Measurements from ENCODE around the gene LRIT1.

Gene LRIT1

DNA sequence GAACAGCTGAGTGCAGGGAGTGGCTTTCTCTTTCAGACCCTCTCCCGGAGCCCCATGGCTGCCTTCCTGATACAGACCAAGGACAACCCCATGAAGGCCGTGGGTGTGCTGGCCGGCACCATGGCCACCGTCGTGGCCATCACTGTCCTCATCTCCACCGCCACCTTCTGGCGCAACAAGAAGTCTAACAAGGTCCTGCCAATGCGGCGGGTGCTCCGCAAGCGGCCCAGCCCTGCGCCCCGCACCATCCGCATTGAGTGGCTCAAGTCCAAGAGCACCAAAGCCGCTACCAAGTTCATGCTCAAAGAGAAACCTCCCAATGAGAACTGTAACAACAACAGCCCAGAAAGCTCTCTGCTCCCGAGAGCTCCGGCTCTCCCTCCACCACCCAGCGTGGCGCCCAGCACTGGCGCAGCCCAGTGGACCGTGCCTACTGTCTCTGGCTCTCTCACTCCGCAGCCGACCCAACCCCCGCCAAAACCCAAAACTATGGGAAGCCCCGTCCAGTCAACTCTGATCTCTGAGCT lies 27.2 kb downstream of the LRIT1 start:
- DNase-seq (ENCODE audit: low read depth), result no peak

DNA sequence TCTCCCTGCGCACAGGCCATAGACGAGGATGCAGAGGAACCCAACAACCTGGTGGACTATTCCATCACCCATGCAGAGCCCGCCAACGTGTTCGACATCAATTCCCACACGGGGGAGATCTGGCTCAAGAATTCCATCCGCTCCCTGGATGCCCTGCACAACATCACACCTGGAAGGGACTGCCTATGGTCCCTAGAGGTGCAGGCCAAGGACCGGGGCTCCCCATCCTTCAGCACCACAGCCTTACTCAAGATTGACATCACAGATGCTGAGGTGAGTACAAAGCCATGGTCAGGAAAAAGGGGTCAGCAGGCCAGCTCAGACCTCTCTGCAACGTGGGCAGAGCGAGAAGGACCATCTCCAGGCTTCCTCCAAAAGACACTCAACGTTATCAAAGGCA lies 28.3 kb downstream of the LRIT1 start:
- no peak for DNase-seq (ENCODE audit: low read depth)

DNA sequence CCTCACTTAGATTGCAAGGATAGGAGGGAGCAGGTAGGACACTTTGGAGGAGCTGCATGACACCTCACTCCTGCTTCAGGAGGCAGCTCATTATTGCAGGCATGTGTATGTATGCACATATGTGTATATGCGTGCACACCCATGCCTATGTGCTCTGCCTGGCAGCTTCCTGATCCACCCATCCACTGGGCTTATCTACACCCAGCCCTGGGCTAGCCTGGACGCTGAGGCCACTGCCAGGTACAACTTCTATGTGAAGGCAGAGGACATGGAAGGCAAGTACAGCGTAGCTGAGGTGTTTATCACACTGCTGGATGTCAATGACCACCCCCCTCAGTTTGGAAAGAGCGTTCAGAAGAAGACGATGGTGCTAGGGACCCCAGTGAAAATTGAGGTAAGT lies 29.3 kb downstream of the LRIT1 start:
- DNase-seq (ENCODE audit: low read depth), result no peak

DNA sequence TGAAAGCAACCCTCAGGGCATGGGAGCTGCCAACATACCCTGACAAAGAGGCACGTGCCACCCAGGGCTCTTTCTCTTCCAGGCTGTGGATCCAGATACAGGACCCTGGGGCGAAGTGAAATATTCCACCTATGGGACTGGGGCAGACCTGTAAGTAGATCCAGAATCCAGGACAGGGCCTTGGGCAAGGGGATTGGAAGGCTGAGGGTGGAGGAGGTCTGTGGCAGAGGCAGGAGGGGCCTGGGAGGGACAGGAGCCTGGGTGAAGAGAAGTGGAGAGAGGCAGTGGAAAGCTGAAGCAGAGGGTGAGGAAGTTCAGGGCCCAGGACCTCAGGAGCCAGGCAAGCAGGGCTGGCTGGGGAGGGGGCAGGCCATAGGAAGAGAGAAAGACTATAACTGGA lies 29.8 kb downstream of the LRIT1 start:
- no peak for DNase-seq (ENCODE audit: low read depth)

DNA sequence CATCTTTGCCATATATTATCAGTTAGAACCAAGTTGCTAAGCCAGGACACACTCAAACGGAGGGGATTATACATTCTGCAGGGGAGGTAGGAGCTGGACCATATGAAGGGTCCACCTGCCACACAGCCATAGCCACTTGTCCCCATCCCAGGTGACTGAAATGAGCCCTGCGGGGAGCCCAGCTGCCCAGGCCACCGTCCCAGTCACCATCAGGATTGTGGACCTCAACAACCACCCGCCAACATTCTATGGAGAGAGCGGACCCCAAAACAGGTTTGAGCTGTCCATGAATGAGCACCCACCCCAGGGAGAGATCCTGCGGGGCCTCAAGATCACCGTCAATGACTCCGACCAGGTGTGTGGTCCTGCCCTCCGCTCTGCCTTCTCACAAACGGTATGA lies 33.3 kb downstream of the LRIT1 start:
- no peak for DNase-seq (ENCODE audit: low read depth)

DNA sequence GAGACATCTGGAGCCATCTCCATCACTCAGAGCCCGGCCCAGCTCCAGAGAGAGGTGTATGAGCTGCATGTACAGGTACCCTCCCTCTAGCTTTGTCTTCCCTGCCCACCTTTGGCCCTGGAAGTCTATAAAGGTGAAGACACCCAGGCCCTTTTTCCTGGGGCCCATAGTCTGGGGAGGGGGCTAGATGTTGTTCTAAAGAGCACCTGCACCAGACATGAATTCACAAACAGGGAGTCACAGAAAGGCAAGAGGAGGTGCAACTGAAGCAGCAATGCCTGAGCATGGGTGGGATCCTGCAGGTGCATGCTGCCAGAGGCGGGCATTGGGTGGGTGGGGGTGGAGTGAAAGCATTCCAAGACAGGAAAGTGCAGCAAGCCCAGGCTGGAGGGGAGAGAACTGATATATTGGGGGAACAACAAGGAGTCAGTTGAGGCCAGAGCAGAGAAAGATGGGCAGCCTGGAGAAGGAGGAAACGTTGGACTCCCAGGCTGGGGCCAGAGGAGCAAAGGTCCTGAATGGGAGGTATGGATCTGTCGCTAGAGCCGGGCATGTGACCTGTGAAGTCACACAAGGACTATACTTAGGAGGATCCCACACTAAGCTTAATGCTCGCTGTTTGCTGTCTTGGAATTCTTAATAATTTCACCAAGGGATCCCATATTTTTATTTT lies 35.4 kb downstream of the LRIT1 start:
- no peak for DNase-seq (ENCODE audit: low read depth)

DNA sequence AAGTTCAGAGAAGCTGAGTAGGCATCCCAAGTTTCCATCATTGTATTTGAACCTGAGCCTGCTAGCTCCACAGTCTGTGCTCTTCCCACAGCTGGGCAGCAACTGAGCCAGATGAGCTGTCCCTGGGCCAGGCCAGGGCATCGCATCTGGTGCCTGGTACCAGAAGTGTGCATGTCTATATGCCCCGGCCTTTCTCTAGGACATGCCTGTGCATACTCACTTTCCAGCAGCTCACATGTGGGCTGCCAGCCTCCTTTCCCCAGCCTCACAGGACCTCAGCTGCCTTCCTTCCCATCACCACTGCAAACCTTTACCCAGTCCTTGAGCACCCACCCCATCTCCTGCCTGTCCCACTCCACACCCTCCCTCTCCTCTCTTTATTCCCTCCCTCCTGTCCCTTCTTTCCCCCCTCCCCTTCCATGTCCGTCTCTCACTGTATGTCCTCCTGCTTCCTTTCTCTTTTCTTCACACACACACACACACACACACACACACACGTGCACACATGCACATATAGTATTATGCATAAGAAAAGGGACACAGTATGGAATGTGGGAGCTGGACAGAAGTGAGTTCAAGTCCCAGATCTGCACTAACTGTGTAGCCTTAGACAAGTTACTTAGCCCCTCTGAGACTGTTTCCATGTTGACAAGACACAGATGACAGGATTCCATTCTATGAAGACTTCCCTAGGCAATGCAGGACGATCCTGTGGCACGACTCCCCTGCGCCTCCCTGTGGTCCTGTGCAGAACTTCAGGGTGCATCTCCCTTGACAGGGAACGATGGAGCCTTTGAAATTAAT lies 36.1 kb downstream of the LRIT1 start:
- no peak for DNase-seq (ENCODE audit: low read depth)

DNA sequence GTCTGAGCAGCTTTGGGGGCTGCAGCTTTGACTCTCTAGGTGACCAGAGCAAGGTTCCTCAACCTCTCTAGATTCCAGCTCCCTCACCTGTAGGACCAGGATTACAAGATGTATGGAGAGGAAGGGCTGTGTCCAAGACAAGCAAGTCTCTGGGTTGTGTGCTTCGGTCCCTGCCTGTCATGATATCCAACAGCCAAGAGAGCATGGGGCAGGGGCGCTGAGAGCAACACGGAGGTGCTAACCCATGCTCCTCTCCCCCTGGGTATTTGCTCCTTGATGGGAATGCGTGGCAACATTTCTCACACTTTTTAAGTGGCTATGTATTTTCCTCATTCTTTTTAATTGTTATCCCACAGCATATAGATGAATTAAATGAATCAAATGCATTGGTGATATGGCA lies 36.7 kb downstream of the LRIT1 start:
- no peak for DNase-seq (ENCODE audit: low read depth)

DNA sequence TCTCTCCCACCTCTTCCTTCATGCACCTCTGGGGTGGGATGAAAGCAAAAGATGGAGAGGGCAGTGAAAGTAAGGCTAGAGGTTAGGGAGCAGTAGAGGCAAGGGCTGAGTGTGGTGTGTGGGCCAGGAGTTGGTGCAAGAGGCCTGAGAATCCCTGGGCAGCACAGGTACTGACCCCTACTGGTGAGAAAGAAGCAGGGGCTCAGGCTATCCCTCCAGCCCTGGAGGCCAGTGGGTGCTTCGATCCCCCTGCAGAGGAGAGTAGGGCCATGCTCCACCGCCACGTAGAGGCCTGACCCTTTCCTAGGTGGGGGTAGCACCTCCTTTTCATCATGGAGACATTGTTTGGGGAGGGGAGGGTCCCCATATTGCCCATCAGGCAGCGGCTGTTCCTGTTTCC lies 37.2 kb downstream of the LRIT1 start:
- DNase-seq (ENCODE audit: low read depth), result no peak

DNA sequence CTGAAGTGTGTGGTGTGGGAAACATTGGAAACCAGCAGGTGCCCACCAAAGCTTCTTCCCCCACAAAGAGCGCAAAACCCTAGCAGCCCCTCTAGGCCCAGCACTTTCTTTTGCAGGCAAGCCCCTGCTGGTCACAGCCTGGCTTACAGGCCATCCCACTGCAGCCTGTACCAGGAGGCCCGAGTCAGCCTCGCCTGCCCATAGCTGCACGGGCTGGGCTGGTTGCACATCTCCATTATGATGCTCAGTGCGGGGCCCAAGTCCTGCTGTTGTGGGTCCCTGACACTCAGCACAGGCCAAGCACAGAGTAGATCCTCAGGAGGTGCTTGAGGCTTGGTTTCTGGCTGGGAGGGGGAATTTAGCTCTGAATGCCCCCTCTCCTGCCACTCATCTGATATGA lies 39.0 kb downstream of the LRIT1 start:
- no peak for DNase-seq (ENCODE audit: low read depth)

DNA sequence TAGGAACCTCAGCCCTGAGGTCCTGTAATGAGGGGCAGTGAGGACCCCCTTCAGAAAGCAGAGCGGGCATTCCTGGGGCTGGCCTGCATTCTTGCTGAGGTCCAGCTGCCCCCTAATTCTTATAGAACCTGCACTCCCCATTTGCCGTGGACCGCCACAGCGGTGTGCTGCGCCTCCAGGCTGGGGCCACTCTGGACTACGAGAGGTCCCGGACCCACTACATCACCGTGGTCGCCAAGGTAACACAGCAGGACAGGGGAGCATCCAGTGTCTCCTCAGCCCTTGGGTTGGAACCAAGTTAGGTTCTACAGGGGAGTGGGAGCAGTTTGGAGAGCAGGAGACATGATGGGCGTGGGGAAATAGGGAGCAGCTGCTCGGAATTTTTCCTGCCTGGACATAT lies 39.7 kb downstream of the LRIT1 start:
- DNase-seq (ENCODE audit: low read depth), result no peak

DNA sequence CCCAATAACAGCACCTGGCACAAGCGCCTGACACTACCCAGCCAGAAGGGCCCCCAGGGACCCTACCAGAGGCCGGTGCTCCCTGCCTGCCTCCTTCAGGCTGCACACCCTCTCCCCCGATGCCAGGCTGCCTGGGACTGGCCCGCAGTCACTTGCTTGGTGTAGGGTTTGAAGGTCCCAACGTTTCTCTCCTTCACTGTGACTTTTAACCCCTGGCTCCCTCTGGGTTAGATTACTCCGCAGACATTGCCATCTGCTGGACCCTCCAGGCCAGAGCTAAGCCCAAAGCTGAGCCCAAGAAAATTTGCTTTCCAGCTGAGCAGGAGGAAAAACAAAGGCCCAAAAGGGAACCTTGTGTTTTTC lies 40.1 kb downstream of the LRIT1 start:
- no peak for DNase-seq (ENCODE audit: low read depth)

DNA sequence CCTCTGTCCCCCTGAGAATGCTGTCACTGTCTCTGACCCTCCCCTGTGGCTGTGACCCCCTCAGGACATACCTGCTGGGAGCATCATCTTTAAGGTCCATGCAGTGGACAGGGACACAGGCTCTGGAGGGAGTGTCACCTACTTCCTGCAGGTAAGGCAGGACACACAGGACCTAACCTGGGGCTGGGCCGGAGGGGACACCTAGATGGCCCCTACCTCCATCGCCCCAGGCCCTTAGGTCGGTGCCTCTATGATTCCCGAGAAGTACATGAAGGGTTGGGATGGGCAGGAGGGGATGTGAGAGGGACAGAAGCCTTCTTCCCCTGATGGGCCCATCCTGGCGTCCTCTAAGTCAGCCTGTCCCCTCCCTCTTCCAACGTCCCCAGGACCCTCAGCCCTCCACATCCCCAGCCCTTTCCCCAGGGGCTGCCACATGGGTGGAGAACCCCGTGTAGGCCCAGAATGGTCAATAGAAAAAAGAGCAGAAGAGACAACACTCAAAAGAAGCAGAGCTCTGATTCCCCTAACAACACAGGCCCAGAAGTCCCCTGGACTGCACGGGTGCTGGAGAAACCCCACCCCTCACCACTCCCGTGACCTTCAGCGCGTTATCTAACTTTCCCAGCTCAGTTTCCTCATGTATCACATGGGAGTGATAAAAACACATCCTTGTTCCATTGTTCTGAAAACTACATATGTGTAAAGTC lies 40.7 kb downstream of the LRIT1 start:
- DNase-seq (ENCODE audit: low read depth), result no peak

DNA sequence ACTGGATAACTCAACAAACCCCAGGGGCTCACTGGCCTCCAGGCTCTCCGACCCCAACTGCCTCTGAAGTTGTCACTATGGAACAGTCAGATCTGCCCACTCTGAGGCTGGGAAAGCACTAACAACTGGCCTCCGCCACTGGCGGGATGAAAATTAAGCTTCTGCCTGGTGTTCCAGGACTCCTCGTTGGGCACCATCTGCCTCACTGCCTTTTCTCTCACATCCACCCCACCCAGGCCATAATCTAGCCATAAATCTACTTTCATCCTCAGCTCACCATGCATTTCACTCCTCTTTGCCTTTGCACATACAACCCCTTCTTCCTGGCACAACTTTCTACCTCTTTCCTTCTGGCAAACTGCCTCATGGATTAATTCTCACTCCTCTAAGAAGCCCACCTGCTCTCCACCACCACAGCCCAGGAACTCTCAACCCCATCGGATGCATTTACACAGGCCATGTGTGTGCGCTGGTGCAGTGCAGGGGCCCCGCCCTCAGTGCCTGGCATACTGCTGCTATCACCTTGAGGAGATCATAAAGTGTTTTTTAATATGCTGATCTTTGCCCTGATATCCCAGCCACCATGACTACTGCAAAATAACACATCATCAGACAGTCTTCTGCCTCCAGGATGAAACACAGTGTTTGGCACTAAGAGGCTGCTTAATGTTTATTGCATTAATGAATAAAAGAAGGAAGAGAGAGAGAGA lies 43.0 kb downstream of the LRIT1 start:
- DNase-seq (ENCODE audit: low read depth), result no peak

DNA sequence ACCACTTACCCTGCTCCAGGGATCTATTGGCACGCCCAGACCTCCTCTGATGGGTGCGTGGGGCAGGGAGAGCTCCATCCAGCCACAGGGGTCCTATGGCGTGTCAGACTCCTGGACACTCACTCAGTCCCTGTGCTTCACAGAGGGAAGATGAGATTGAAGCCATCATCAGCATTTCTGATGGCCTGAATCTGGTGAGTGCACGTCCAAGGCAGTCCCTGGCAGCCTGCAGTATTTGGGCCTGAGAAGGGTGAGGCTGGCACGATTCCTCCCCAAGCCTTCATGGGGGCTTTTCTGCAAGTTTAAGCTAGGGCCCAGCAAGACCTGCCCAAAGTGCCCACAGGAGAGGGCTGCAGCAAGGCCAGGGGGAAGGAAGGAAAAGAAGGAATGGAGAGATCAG lies 43.7 kb downstream of the LRIT1 start:
- DNase-seq (ENCODE audit: low read depth), result no peak

DNA sequence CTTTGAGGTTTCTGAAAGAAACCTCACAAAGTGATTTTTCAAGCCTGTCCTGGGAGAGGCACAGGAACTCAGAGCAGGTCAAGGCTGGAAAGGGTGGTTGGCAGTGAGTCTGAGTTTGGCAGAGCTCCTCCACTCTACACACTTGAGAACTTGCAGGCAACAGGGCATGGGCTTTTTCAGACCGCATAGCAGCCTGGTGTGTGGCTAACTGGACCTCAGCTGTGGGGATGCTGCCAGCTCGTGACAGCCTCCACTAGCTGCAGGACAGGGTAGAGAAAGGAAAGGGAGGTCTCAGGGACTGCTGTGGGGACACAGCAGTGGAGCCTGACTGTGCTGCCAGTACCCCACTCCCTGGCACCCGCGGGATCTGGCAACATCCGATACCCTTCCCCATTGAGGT lies 44.4 kb downstream of the LRIT1 start:
- no peak for DNase-seq (ENCODE audit: low read depth)

DNA sequence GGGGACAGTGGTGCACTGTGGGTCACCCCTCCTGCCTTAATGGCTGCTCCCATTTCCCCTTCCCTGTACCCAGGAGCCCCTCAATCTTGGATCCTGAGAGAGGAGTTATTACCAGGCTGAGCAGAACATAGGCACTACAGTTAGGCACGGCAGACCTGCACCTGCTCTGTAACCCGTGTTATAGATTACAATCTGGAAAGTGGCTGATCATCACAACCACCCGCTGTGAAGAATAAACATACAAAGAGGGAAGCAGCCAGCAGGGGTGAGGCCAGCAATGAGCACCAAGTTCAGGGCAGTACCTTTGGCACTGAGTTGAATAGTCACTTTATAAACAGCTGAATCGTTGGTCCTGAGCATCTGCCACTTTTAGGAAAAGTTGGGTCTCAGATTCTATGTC lies 45.3 kb downstream of the LRIT1 start:
- no peak for DNase-seq (ENCODE audit: low read depth)

DNA sequence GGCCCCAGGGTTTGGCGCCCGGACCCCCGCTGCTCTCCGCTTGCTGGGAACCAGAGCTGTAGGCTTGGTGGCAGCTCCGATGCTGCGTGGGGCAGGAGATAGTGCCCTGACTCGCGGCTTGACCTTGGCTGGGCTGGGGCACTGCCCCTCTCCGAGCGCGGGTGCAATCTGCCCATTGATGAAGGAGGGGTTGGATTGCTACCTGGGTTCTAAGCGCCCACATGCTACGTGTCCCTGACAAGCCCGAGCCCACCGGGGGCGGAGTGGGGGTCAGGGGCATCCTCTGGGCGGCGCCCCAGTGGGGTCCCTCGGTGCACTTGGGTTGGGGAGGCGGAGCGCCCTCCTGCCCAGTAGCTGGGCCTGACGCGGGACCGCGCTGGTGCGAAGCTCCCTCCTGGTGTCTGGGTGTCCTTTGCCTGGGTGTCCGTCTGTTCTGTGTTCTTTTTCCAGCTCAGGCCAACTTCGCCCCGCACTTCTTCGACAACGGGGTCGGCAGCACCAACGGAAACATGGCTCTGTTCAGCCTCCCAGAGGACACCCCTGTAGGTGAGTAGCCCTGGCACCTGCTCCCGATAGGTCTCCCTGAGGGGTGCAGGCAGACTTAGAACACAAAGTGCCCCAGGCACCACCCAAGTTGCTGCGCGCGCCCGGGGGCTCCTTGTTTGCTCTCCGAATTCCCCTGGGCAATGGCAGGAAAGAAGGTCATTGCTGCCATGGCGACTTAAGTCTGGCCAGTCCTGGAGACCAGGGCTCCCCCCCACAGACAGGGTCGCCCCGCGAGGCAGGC lies 46.1 kb downstream of the LRIT1 start:
- no peak for DNase-seq (ENCODE audit: low read depth)

DNA sequence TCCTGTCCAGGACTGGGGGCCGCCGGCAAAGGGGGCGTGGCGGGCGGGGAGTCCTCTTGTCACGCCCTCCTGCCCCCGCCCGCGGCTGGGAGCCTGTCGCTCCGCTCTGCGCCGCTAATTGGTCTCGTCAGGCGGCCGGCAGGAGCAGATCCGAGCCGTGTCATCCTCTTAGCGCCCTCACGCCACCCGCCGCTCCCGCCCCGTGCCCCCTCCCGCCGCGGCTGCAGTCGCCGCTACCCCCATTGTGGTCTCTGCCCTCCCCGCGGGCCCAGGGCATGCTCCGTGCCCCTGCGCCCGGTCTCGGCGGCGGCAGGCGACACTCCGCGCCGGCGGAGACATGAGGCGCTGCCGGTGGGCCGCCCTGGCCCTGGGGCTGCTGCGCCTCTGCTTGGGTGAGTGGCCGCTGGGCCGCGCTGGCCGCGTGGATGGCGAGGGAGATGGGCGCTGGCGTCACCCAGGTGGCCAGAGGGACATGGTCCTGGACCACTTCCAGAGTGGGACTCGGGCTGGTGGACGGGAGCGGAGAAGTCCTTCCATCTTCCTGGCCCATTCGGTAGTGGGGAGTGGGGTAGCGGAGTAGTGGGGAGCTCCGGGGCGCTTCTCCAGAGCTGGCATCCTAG lies 46.8 kb downstream of the LRIT1 start, which contains the start of gene CDHR1:
TSS of gene CDHR1 (plus strand) at position 114 of the 620 bp plus-strand sequence. CDS start at position 338, 224 bp downstream.
- DNase-seq (ENCODE audit: low read depth), result no peak

DNA sequence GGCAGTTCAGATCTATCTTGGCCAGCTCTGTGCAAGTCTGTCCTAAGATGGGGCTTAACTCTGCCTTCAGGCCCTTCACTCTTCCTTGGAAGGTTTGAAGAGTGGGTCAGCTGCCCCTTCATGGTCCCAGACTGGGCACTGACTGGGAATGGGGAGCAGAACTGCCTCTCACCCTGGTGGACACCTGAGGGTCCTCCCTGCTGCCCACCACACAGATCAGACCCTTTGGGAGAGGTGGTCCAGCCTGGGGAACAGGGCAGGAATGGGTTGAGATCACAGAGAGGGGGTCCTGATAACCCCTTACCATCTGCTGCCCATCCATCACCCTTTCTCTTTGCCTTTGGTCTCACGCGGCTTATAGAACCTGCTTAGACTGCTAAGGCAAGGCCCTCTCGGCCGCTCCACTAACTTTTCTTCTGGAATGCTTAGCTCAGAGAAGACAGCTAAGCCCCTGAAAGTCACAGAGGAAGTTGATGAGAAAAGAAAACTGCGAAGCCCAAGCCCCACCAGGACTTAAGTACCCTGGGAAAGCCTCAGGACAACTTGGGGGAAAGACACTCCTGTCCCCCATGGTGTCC lies 47.4 kb downstream of the LRIT1 start:
- no peak for DNase-seq (ENCODE audit: low read depth)

DNA sequence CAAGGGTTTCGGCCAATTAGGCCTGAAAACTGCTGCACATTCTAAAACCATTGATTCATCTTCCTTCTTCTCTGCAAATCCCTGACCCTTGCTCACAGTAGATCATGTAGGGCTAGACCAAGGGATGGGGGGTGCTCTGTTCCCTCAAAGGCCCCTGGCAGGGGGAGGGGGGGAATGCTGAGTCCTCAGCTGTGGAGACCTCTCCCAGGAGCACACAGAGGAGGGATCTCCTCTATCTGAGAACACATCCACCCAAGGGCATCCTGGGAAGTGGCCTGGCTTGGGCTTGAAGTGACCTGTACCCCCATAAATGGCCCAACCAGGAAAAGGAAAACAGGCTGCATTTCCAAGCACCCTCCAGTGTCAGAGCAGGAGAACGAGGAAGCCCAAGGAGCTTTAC lies 48.0 kb downstream of the LRIT1 start:
- DNase-seq (ENCODE audit: low read depth), result no peak
